GM12872 (cell line): Measurements from ENCODE around the gene ANK3.
A peak's percentile ranks its signal among the peaks of the same experiment; 100 is the strongest.

Source experiments
- CTCF ChIP-seq: IDR thresholded peaks from 3 replicates; pipeline ENCODE4 v1.5.1; 2011; ENCODE audit warnings: low read depth, mild to moderate bottlenecking, low read length, moderate library complexity; ENCODE audit not compliant: insufficient read depth

Gene ANK3

GRCh38 chr10:60238759-60239100 is 150.9 kb downstream of the ANK3 start:
- no peak for TF ChIP-seq CTCF

GRCh38 chr10:60237977-60238758 is 151.5 kb downstream of the ANK3 start:
- peak; percentile 70 for TF ChIP-seq CTCF

- TF ChIP-seq CTCF = no peak
These were observed 152.7 kb downstream of the ANK3 start for GRCh38 chr10:60236869-60237524.

- TF ChIP-seq CTCF = no peak
These were observed 154.7 kb downstream of the ANK3 start for GRCh38 chr10:60235001-60235400.

GRCh38 chr10:60234551-60234950 is 155.1 kb downstream of the ANK3 start:
- TF ChIP-seq CTCF = no peak

GRCh38 chr10:60230892-60231291 is 158.8 kb downstream of the ANK3 start:
- TF ChIP-seq CTCF = no peak

GRCh38 chr10:60224066-60224705 is 165.5 kb downstream of the ANK3 start:
- no peak for TF ChIP-seq CTCF
